ENCODE data around the gene LRP3.
A peak's percentile ranks its signal among the peaks of the same experiment; 100 is the strongest.
"Not testable (repeated sequence)": the region's sequence is repeated elsewhere in the genome, so short reads cannot be mapped to it uniquely, and the experiment has no call there.

The LRP3 gene

GRCh38 chr19:33193865-33194362 is at the start of gene LRP3:
LRP3 (plus strand) TSS chr19:33194330; CDS start chr19:33194786, 456 bp downstream.
- DNase-seq, result no peak

GRCh38 chr19:33146209-33146608 is 47.9 kb upstream of the LRP3 start:
- DNase-seq, result no peak

- no peak for DNase-seq
These were observed 46.6 kb upstream of the LRP3 start for GRCh38 chr19:33147538-33147937.

- DNase-seq, result no peak
These were observed 43.1 kb upstream of the LRP3 start for GRCh38 chr19:33150852-33151518.

- DNase-seq, result no peak
These were observed 42.0 kb upstream of the LRP3 start for GRCh38 chr19:33152176-33152575.

- not testable (repeated sequence) for DNase-seq
These were observed 41.5 kb upstream of the LRP3 start for GRCh38 chr19:33152625-33153024.

GRCh38 chr19:33154313-33154712 is 39.8 kb upstream of the LRP3 start:
- not testable (repeated sequence) for DNase-seq

- no peak for DNase-seq
These were observed 37.8 kb upstream of the LRP3 start for GRCh38 chr19:33156334-33156733.

GRCh38 chr19:33157906-33158305 is 36.2 kb upstream of the LRP3 start:
- DNase-seq, result no peak

- no peak for DNase-seq
These were observed 35.8 kb upstream of the LRP3 start for GRCh38 chr19:33158365-33158764.

GRCh38 chr19:33159149-33159548 is 35.0 kb upstream of the LRP3 start:
- DNase-seq, result no peak

- DNase-seq, result no peak
These were observed 34.2 kb upstream of the LRP3 start for GRCh38 chr19:33159893-33160292.

GRCh38 chr19:33161201-33161600 is 32.9 kb upstream of the LRP3 start:
- no peak for DNase-seq

- no peak for DNase-seq
These were observed 30.6 kb upstream of the LRP3 start for GRCh38 chr19:33163481-33163880.

- not testable (repeated sequence) for DNase-seq
These were observed 28.1 kb upstream of the LRP3 start for GRCh38 chr19:33166037-33166436.

GRCh38 chr19:33167438-33167837 is 26.7 kb upstream of the LRP3 start:
- DNase-seq, result no peak

GRCh38 chr19:33168528-33168927 is 25.6 kb upstream of the LRP3 start:
- no peak for DNase-seq

- no peak for DNase-seq
These were observed 22.8 kb upstream of the LRP3 start for GRCh38 chr19:33171222-33171795.

- DNase-seq, result no peak
These were observed 22.2 kb upstream of the LRP3 start for GRCh38 chr19:33171916-33172359.

GRCh38 chr19:33174186-33174585 is 19.9 kb upstream of the LRP3 start:
- DNase-seq, result no peak

GRCh38 chr19:33175156-33175782 is 18.9 kb upstream of the LRP3 start:
- no peak for DNase-seq

GRCh38 chr19:33175886-33176669 is 18.1 kb upstream of the LRP3 start:
- peak; percentile 30 for DNase-seq
